ENCODE measurements around the gene OR10T2. TPM values are rescaled to one million over a fixed set of nuclear protein-coding genes. Genes with fewer than 3 reads are reported as not detected.

The OR10T2 gene
- total and polyA plus RNA-seq, 4 donors: not detected

GRCh38 chr1:158426137-158426536 lies 26.9 kb upstream of the OR10T2 start, which contains the start of gene OR10K2:
TSS of gene OR10K2 (minus strand) at chr1:158426237. CDS start at chr1:158420866, 5,371 bp downstream.
- Histone ChIP-seq H3K4me3 (no peak within 1 kb of the TSS), H3K9ac (ENCODE audit: insufficient read depth in 1 of 2, low read length in 2 of 2) (no peak within 1 kb of the TSS), H3K36me3 (ENCODE audit: control insufficient read depth in 4 of 4, insufficient read depth in 4 of 4, low read length in 4 of 4) (no peaks in the 10 kb centered on the region), H3K27ac (ENCODE audit: low read depth in 1 of 2, low read length in 1 of 2) (no peak within 1 kb of the TSS), H3K4me1 (ENCODE audit: control insufficient read depth in 5 of 5, insufficient read depth in 5 of 5, low read length in 5 of 5) (no peaks in the 10 kb centered on the region), H3K27me3 (ENCODE audit: control insufficient read depth in 3 of 3, insufficient read depth in 3 of 3, low read length in 2 of 3) (no peaks in the 10 kb centered on the region), H3K9me3 (ENCODE audit: control insufficient read depth in 4 of 4, insufficient read depth in 3 of 4, low read length in 3 of 4) (no peaks in the 10 kb centered on the region)
- TF ChIP-seq, protein P1, sequence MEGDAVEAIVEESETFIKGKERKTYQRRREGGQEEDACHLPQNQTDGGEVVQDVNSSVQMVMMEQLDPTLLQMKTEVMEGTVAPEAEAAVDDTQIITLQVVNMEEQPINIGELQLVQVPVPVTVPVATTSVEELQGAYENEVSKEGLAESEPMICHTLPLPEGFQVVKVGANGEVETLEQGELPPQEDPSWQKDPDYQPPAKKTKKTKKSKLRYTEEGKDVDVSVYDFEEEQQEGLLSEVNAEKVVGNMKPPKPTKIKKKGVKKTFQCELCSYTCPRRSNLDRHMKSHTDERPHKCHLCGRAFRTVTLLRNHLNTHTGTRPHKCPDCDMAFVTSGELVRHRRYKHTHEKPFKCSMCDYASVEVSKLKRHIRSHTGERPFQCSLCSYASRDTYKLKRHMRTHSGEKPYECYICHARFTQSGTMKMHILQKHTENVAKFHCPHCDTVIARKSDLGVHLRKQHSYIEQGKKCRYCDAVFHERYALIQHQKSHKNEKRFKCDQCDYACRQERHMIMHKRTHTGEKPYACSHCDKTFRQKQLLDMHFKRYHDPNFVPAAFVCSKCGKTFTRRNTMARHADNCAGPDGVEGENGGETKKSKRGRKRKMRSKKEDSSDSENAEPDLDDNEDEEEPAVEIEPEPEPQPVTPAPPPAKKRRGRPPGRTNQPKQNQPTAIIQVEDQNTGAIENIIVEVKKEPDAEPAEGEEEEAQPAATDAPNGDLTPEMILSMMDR (IDR thresholded peaks at IDR 0.05; ENCODE audit: control extremely low read depth, extremely low read depth): no peak
- ATAC-seq (ENCODE audit: insufficient read depth, low FRiP score) (no peak), DNase-seq (no peak)
- WGBS, 2 donors: 83 to 100% methylated on average over 1 of the region's 1 CpG

GRCh38 chr1:158425027-158425426 lies 25.8 kb upstream of the OR10T2 start:
- no peak overlapping the region for H3K9ac ChIP-seq (ENCODE audit: insufficient read depth in 1 of 2, low read length in 2 of 2)
- no peak overlapping the region for H3K27ac ChIP-seq (ENCODE audit: low read depth in 1 of 2, low read length in 1 of 2)
- DNase-seq (no peak), ATAC-seq (ENCODE audit: insufficient read depth, low FRiP score) (no peak)
- H3K4me3 ChIP-seq: no peak overlapping the region
- H3K9me3 ChIP-seq (ENCODE audit: control insufficient read depth in 4 of 4, insufficient read depth in 3 of 4, low read length in 3 of 4): no peaks in the 10 kb centered on the region
- H3K4me1 ChIP-seq (ENCODE audit: control insufficient read depth in 5 of 5, insufficient read depth in 5 of 5, low read length in 5 of 5): no peaks in the 10 kb centered on the region
- no peaks in the 10 kb centered on the region for H3K27me3 ChIP-seq (ENCODE audit: control insufficient read depth in 3 of 3, insufficient read depth in 3 of 3, low read length in 2 of 3)
- TF ChIP-seq, protein P1 (IDR thresholded peaks at IDR 0.05; ENCODE audit: control extremely low read depth, extremely low read depth): no peak
- H3K36me3 ChIP-seq (ENCODE audit: control insufficient read depth in 4 of 4, insufficient read depth in 4 of 4, low read length in 4 of 4): no peaks in the 10 kb centered on the region

GRCh38 chr1:158422212-158422611 lies 22.9 kb upstream of the OR10T2 start:
- TF ChIP-seq, protein P1 (IDR thresholded peaks at IDR 0.05; ENCODE audit: control extremely low read depth, extremely low read depth): no peak
- Histone ChIP-seq H3K9ac (ENCODE audit: insufficient read depth in 1 of 2, low read length in 2 of 2) (no peak overlapping the region), H3K4me3 (no peak overlapping the region), H3K4me1 (ENCODE audit: control insufficient read depth in 5 of 5, insufficient read depth in 5 of 5, low read length in 5 of 5) (no peaks in the 10 kb centered on the region), H3K9me3 (ENCODE audit: control insufficient read depth in 4 of 4, insufficient read depth in 3 of 4, low read length in 3 of 4) (no peaks in the 10 kb centered on the region), H3K27me3 (ENCODE audit: control insufficient read depth in 3 of 3, insufficient read depth in 3 of 3, low read length in 2 of 3) (no peaks in the 10 kb centered on the region), H3K36me3 (ENCODE audit: control insufficient read depth in 4 of 4, insufficient read depth in 4 of 4, low read length in 4 of 4) (no peaks in the 10 kb centered on the region), H3K27ac (ENCODE audit: low read depth in 1 of 2, low read length in 1 of 2) (no peak overlapping the region)
- DNase-seq (no peak), ATAC-seq (ENCODE audit: insufficient read depth, low FRiP score) (no peak)

- no peak overlapping the region for H3K4me3 ChIP-seq
- H3K27me3 ChIP-seq (ENCODE audit: control insufficient read depth in 3 of 3, insufficient read depth in 3 of 3, low read length in 2 of 3): no peaks in the 10 kb centered on the region
- no peaks in the 10 kb centered on the region for H3K4me1 ChIP-seq (ENCODE audit: control insufficient read depth in 5 of 5, insufficient read depth in 5 of 5, low read length in 5 of 5)
- TF ChIP-seq, protein P1 (IDR thresholded peaks at IDR 0.05; ENCODE audit: control extremely low read depth, extremely low read depth): no peak
- no peak overlapping the region for H3K9ac ChIP-seq (ENCODE audit: insufficient read depth in 1 of 2, low read length in 2 of 2)
- DNase-seq (no peak), ATAC-seq (ENCODE audit: insufficient read depth, low FRiP score) (no peak)
- no peaks in the 10 kb centered on the region for H3K9me3 ChIP-seq (ENCODE audit: control insufficient read depth in 4 of 4, insufficient read depth in 3 of 4, low read length in 3 of 4)
- H3K27ac ChIP-seq (ENCODE audit: low read depth in 1 of 2, low read length in 1 of 2): no peak overlapping the region
- no peaks in the 10 kb centered on the region for H3K36me3 ChIP-seq (ENCODE audit: control insufficient read depth in 4 of 4, insufficient read depth in 4 of 4, low read length in 4 of 4)
Observed at GRCh38 chr1:158417586-158417985, 18.3 kb upstream of the OR10T2 start.

Measured in lung (tissue), 12 donors.